Measurements from ENCODE around the gene EMCN.

The EMCN gene

DNA sequence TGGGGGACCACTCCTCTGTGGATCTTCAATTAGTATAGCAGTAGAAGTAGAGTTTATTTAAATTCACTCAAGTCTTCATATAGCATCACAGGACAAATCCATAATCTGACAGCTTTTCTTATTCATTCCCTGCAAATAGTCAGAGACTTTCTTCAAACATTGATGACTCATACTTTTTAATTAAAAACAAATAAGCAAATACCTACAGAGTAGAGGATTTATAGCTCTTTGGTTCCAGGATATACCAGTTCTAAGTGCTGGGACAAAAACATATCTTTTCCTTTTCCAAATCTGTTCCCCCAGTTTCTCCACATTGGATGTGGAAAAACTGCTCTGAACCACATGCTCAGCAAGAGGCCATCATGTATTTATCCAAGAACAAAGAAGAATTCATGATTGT, 24.1 kb downstream of the EMCN start:
- no peak for DNase-seq (ENCODE audit: low read depth in 2 of 2)

DNA sequence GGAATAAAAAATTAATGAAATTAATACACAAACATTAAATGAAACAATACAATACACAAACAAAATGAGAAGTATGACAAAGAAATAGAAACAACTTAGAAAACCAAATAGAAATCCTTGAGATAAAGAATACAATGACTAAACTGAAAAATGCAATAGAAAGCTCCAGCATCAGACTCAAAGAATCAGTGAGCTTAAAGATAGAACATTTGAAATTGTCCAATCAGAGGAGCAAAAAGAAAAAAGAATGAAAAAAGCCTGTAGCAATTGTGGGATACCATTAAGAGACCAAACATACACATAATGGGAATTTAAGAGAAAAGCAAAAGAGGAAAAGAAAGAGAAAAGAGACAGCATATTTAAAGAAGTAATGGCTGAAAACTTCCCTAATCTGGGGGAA, 25.7 kb downstream of the EMCN start:
- DNase-seq (ENCODE audit: low read depth in 2 of 2): no peak

GRCh38 chr4:100489305-100489704, 28.5 kb downstream of the EMCN start:
- DNase-seq (ENCODE audit: low read depth in 2 of 2): no peak

- DNase-seq (ENCODE audit: low read depth in 2 of 2): no peak
These were observed 31.3 kb downstream of the EMCN start for GRCh38 chr4:100486496-100486895.

DNA sequence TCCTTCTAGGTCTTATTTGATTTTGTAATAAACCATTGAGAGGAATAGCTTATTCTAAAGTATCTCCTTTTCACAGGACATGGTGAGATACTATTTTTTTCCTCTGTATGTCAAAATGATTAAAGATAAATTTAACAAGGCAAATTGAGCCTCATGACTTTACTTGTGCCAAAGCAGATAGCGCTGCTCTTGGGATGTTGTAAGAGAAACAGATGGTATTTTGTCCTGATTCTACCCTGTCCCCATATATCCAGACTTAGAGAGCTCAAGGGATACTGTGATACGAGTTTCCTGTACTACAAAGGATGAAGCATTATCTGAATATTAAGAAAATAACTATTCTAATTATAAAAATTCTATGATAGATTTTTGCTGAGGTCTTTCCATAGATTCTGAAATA, 34.0 kb downstream of the EMCN start:
- no peak for DNase-seq (ENCODE audit: low read depth in 2 of 2)

DNA sequence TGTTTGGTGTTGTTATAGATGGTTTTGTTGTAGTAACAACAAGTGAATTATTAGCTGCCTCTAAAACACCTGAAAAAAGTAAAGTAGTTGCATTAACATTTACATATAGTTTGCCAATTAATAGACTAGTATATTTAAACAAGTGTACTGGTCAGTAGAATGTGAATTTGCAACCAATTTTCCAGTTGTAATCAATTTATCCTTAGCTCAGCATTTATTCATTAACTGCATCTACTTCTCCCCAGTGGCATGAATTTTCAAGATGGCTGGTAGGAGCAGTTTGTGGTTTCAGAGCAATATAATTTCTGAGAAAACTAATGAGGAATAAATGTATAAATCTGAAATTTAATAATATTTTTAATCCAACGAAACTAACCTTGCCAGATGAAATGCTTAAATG, 37.9 kb downstream of the EMCN start:
- no peak for DNase-seq (ENCODE audit: low read depth in 2 of 2)

DNA sequence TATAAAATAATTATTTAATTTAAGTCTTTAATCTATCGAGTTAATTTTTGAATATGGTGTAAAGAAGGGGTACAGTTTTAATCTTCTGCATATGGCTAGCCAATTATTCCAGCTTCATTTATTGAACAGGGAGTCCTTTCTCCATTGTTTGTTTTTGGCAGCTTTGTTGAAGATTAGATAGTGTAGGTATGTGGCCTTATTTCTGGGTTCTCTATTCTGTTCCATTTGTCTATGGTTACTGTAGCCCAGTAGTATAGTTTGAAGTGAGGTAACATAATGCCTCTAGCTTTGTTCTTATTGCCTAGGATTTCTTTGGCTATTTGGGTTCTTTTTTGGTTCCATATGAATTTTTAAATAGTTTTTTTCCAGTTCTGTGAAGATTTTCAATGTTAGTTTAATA, 48.3 kb downstream of the EMCN start:
- DNase-seq (ENCODE audit: low read depth in 2 of 2): no peak

DNA sequence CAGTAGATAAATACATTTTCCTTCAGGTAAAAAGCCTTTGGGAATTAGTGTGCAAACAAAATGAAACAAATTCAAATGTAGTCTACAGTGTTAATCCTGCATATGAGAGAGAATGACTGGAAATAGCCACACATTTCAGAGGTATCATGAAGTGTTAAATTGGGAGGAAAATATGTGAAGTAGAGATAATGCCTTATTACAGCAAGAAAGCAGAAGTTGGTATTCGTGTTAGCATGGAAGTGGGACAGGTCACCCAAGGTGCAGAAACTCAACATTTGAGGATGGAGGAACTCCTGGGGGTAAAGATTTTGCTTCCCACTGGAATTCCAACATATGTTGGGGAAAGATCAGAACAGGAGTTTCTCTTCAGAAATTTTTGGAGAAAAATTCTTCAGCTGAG, 51.3 kb downstream of the EMCN start:
- no peak for DNase-seq (ENCODE audit: low read depth in 2 of 2)

DNA sequence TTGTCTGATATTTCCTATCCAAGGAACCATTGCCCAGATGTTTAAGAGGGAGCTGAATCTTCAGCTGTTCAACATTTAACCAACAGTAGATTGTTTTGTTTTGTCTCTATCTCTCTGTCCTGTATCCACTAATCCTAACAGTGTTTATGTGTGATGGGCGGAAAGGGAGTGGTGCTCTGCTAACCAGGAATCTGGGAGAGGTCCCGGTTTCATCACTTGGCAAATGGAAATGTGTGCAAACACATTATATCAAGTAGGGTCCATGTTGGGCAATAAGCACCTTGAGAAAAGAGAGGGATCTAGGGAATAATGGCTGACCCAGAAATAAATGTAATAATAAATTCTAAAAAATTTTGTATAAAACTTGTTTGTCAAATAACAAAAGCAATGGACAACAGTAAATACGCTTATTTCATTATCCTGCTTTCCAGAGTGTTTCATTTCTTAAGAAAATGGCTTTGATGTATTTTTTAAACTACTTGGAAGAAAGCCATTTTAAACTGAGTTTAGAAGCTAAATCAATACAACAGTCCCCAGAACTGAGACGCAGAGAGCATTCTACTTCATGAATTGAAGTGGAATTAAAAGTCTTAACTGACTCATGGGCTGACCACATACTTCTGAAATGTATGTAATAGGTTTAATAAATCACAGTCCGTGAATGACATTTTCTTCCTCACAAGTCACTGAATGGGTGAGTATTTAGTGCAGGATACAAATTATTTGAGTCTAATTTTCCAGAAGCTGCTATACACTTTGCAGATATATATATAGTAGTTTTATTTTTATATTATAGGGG, 55.8 kb downstream of the EMCN start:
- DNase-seq (ENCODE audit: low read depth in 2 of 2): no peak

DNA sequence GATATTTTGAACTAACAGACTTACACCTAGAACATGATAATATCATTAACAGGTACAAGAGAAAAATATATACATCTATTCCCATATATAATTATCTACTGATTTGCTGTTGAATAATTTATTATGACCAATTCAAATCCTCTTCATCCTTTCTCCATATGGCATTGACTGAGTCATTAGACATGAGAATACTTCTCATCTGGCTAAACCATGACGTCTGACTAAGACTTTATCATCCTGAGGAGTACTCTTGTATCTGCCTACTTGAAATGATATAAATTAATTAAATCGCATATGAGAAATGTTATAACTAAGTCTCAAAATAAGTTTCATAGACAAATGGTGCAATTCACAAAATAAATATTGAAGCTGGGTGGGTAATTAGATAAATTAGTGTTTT, 67.4 kb downstream of the EMCN start:
- no peak for DNase-seq (ENCODE audit: low read depth in 2 of 2)

- no peak for DNase-seq (ENCODE audit: low read depth in 2 of 2)
These were observed 86.4 kb downstream of the EMCN start for GRCh38 chr4:100431416-100431815.

GRCh38 chr4:100430451-100430850, 87.4 kb downstream of the EMCN start:
- DNase-seq (ENCODE audit: low read depth in 2 of 2): no peak

DNA sequence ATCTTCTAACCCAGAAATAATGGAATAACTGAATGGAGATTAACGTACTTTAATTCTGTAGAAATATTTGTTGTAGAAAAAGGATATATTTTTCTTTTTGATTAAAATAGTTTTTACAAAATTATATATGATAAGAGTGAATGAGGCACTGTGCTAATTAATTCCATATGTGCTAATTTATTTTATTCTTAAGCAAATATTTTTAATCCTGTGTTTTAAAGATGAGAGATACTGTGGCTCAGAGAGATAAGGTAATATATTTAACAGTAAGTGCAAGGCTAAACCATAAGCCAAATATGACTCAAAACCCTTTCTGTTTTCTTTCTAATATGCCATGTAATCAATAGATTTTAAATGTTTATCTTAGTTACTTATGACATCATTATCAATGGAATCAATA, 88.2 kb downstream of the EMCN start:
- no peak for DNase-seq (ENCODE audit: low read depth in 2 of 2)

DNA sequence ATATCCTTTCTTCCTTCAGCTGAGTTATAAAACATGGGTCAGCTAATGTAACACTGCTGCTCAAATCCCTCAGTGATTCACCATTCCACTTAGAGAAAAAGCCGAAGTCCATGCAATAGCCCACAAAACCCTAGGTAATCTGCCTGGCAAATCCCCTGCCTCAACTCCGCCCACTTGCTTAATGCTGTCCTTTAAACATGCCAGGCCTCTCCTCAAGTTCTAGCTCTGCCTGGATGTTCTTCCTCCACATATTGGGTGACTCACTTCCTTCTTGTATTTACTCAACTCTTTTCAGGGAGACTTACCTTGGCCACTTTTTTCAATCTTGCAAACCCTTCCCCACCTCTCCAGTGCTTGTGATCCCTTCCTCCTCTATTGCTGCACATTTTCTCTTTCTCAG, 89.8 kb downstream of the EMCN start:
- no peak for DNase-seq (ENCODE audit: low read depth in 2 of 2)

- no peak for DNase-seq (ENCODE audit: low read depth in 2 of 2)
These were observed 93.4 kb downstream of the EMCN start for GRCh38 chr4:100424376-100424775.

- no peak for DNase-seq (ENCODE audit: low read depth in 2 of 2)
These were observed 94.9 kb downstream of the EMCN start for GRCh38 chr4:100422894-100423293.

DNA sequence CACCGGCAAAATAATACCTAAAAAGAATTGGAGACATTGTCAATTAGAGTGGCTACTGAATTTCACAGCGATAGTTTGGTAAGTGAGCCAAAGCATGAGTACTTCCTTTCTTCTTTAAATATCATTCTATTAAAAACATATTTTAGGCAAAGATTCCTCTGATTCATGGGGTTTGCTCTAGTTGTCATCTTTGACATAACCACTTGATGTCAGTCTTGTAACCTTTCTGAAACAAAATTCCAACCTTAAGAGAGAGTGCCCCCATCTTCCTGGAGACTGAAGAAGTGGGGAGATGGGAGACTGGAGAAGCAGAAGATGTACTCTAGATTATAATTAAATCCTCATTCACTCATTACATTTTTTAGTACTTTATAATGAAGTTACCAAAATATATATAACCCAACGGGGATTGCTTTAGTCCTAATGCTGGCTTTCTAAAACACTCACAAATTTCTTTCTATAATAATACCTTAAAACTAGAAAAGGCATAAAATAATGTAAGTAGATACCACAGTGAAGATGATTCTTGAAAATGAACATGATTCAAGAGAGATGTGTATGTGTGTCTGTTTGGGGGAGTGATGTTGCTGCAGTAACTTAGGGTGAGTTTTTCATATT, 96.4 kb downstream of the EMCN start:
- DNase-seq (ENCODE audit: low read depth in 2 of 2): no peak

DNA sequence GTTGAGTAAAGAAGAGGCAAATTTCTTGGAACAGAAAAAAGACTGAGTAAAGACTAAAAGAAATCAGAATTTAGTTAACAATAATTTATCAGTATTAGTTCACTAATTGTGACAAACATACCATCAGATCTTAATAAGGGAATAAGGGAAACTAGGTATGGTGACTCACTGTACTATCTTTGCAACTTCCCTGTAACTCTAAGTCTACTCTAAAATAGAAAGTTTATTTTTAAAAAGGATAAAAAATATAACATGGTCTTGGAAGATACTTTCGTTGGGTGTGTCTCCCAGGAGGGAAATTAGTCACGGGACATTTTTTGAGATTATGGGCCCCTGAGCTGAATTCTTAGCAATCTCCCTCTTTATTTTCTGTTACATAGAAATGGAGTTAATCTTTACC, 97.3 kb downstream of the EMCN start:
- DNase-seq (ENCODE audit: low read depth in 2 of 2): no peak

- DNase-seq (ENCODE audit: low read depth in 2 of 2): no peak
These were observed 100.3 kb downstream of the EMCN start for GRCh38 chr4:100417565-100417964.

DNA sequence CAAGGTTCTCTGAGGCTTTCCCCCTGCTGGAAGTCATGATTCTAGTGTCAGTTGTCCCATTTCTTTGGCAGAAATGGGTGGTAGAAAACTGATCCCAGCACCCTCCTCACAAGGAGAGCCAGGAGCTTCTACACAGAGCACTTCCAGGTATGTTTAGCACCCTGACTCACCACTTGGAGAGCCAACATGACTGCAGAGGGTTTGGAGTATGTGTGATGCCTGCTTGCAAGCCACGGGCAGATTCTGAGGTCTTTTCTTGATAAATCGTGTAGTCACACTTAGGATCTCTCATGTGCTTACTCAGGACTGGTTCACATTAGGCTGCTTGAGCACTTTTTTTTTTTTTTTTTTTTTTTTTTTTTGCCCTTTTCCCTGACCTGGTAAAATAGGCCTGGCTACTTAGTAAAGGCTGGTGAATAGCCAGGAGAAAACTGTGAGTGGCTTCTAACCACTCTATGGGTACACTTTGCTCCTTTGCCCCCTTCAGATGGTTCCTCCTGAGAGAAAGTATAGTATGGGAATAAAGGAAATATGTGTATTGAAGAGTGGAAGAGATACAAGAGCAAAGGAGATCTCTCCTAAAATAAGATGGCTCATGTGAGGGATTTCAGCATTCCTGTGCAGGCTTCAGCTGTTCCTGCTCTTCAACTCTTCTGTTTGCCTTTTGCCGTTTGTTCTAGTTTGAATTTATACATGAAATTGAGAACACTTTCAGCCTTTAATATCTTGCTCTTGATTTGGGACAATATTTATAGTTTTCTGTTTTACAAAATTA, 103.6 kb downstream of the EMCN start:
- no peak for DNase-seq (ENCODE audit: low read depth in 2 of 2)

- DNase-seq (ENCODE audit: low read depth in 2 of 2): no peak
These were observed 126.0 kb downstream of the EMCN start for GRCh38 chr4:100391863-100392262.

DNA sequence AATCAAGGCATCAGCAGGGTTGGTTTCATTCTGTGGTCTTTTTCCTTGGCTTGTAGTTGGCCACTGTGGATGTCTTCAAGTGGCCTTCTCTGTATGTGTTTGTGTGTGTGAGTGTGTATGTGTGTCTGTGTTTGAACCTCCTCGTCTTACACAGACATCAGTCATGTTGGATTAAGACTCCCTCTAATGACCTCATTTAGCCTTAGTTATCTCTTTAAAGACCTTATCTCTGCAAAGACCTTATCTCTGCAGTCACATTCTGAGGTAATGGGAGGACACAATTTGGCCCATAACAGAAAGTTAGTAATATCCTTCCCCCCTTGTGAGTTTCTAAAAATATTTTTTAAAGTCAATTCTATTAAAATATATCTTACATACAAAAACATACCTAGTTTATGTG, 126.7 kb downstream of the EMCN start:
- DNase-seq (ENCODE audit: low read depth in 2 of 2): no peak

- no peak for DNase-seq (ENCODE audit: low read depth in 2 of 2)
These were observed 131.6 kb downstream of the EMCN start for GRCh38 chr4:100386270-100386669.

All from stimulated activated CD4-positive, alpha-beta T cell treated with anti-CD3 and anti-CD28 coated beads, Interleukin-15, amount 100 ng/mL, for 48 hours (primary cell).